NCI-H510A (cell line): ENCODE data around the gene RPRD1A.
A peak's percentile ranks its signal among the peaks of the same experiment; 100 is the strongest.
"Not testable (repeated sequence)": the region's sequence is repeated elsewhere in the genome, so short reads cannot be mapped to it uniquely, and the experiment has no call there.

Experiments used
- DNase-seq: peaks from one replicate; lab custom pipeline; 2025; lab: John Stamatoyannopoulos, UW

Gene RPRD1A

GRCh38 chr18:36025025-36025424 is 42.3 kb downstream of the RPRD1A start:
- DNase-seq: no peak

- not testable (repeated sequence) for DNase-seq
Measured at GRCh38 chr18:36024241-36024640, 43.1 kb downstream of the RPRD1A start.

GRCh38 chr18:36023336-36023735 is 44.0 kb downstream of the RPRD1A start:
- DNase-seq: no peak

GRCh38 chr18:36020174-36020711 is 47.1 kb downstream of the RPRD1A start:
- DNase-seq: no peak

GRCh38 chr18:36017232-36017631 is 50.1 kb downstream of the RPRD1A start:
- no peak for DNase-seq

- DNase-seq: no peak
Measured at GRCh38 chr18:36015629-36016028, 51.7 kb downstream of the RPRD1A start.

GRCh38 chr18:36012891-36013290 is 54.5 kb downstream of the RPRD1A start:
- no peak for DNase-seq

GRCh38 chr18:36009214-36009613 is 58.1 kb downstream of the RPRD1A start:
- DNase-seq: no peak

GRCh38 chr18:36006997-36007396 is 60.4 kb downstream of the RPRD1A start:
- no peak for DNase-seq

- no peak for DNase-seq
Measured at GRCh38 chr18:35999925-36000324, 67.4 kb downstream of the RPRD1A start.

- no peak for DNase-seq
Measured at GRCh38 chr18:35998967-35999366, 68.4 kb downstream of the RPRD1A start.

GRCh38 chr18:35993013-35993412 is 74.3 kb downstream of the RPRD1A start:
- no peak for DNase-seq

GRCh38 chr18:35991696-35992095 is 75.7 kb downstream of the RPRD1A start:
- DNase-seq: no peak

GRCh38 chr18:35983818-35984217 is 83.5 kb downstream of the RPRD1A start:
- DNase-seq: no peak

- no peak for DNase-seq
Measured at GRCh38 chr18:35983147-35983546, 84.2 kb downstream of the RPRD1A start.

- DNase-seq: no peak
Measured at GRCh38 chr18:35982409-35983114, 84.8 kb downstream of the RPRD1A start.

- no peak for DNase-seq
Measured at GRCh38 chr18:35979112-35979511, 88.2 kb downstream of the RPRD1A start.

- DNase-seq: no peak
Measured at GRCh38 chr18:35974181-35974580, 93.2 kb downstream of the RPRD1A start.

GRCh38 chr18:35973650-35974049 is 93.7 kb downstream of the RPRD1A start:
- DNase-seq: no peak

- DNase-seq: peak; percentile 96
Measured at GRCh38 chr18:35972197-35973000, 95.0 kb downstream of the RPRD1A start, which contains the start of gene RMP24. RMP24 (plus strand) TSS chr18:35972679.

- DNase-seq: no peak
Measured at GRCh38 chr18:35971661-35972196, 95.6 kb downstream of the RPRD1A start.

- no peak for DNase-seq
Measured at GRCh38 chr18:35969676-35970075, 97.7 kb downstream of the RPRD1A start.
